NCI-H187 treated with DMSO at 0.1 percent for 48 hours (cell line): ENCODE measurements around the gene TRAPPC8.
"Not testable (repeated sequence)": the region's sequence is repeated elsewhere in the genome, so short reads cannot be mapped to it uniquely, and the experiment has no call there.

Source experiments
- DNase-seq: peaks from one replicate; lab custom pipeline; 2025; lab: John Stamatoyannopoulos, UW

TRAPPC8 gene

DNA sequence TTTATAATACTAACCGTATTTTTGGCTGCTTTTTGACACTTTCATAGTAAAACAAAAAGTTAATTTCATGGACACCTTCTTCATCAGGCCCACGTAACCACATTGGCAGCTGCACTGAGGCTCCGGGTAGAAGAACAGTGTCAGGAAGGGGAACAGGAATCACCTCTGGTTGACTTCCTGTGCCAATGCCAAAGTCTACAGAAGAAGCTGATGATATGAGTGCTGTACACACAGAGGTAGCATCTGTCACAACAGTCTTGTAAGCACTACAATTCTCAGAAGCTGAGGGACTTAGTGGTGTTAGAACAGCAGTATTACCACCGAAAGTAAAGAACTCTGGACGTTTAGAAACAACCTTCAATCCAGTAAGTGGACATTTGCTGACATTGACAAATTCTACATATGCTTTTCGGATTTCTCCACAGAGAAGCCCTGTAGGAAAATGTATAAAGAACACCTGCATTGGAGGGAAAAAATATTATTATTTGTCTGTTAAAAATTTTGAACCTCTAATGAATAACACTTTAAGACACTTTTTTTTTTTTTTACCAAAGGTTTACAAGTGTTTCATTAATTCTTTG is 85.3 kb downstream of the TRAPPC8 start:
- DNase-seq, result no peak

DNA sequence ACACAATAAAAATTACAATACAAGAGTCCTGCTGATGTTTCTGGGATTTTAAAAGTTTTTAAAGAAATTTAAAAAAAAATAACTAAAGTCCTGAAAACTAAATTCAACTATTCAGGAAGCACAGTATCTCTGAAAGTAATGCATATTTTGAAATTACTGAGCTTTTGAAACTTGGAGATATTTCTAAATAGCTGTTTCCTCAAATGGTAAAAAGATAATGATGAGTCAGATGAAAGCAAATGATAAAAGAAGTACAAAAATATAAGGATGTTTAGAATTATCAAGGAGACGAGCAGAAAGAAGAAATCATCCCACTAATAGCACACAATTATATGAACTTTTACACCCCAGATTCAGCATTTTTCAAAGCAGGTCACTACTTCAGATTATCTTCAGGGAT is 92.1 kb downstream of the TRAPPC8 start:
- DNase-seq, result no peak

DNA sequence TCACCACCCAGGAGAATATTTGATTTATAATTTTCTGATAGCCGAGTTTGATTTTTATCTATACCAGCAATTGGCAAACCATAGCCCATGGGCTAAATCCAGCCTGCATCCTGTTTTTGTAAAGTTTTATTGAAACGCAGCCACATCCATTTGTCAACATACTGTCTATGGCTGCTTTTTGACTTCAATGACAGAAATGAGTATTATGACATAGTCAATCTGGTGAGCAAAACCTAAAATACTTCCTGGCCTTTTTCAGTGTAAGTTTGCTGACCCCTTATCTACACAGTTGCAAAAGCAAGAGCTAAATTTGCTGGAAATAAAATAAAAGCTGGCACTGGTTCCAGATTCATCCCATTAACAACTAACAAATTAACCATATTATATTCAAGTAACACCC is 102.4 kb downstream of the TRAPPC8 start:
- DNase-seq, result no peak

DNA sequence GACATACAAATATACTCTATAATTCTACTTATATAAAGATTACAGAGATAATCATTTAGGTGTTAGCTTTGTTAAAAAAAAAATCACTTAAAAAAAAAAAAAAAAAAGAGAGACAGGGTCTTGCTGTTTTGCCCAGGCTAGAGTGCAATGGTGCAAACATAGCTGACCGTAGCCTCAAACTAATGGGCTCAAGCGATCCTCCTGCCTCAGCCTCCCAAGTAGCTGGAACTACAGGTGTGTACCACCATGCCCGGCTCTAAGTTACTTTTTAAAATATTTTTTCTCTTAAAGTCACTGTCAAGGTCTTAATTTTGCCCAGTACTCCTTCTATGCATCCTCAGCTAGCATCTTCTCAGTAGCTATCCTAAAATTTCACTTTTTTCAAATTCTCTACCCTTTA is 105.0 kb downstream of the TRAPPC8 start:
- no peak for DNase-seq

DNA sequence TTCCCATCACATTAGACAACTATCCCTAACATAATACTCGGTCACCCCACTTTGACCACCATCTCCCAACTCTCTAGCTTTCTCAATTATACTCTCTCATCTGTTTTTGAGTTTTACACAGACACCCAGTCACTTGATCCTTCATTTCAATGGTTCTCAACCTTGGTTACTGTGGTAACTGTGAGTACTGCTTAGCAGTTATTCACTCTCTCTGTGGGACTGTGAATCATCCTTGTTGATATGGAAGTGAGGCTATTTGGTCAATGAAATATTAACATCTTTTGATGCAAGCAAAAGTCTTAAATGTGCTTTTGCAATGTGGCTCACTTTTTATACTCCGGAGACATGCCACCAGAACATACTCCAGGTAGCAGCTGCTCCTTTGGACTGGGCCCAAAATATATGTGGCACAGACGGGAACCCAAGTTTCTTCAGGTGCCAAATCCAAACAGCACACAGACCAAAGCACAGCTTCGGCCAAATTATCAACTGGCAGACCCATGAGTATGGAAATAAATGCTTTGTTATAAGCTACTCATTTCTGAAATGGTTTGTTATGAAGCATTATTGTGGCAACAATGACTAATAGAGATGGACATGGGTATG is 107.3 kb downstream of the TRAPPC8 start:
- no peak for DNase-seq

DNA sequence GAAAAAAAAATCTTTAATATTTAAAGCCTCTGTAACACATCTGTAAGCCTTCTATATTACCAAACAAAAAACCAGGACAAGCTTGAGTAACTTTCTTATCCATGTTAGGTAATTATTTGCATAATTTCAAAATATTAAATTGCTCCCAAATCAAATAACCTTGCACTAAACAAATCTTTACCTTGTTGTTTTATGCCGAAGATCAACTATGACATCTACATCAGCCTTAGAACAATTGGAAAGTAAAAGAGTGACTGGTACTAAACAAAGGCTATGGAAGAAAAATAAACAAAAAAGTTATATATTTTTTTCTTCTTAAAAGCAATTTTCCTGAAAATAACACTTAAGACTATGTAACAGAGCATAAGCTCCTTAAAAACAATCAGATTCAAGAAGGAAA is 111.0 kb downstream of the TRAPPC8 start:
- no peak for DNase-seq

DNA sequence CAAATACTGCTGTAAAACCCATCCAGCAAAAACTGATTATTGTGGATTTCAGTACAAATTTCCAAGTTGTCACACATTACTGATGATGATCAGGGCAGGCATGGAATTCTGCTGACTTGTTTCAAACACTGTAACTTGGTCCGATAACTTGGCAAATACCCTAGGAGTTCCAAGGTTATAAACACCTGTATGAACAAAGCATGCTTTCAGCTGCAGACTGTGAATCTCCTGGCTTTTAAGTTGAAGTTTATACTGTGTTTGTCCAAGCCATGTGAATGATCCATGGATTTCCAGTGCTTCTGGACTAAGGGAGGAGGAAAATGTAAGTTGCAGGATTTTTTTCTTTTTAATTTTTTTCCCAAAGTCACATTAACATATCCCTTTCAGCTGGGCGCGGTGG is 112.2 kb downstream of the TRAPPC8 start:
- no peak for DNase-seq

DNA sequence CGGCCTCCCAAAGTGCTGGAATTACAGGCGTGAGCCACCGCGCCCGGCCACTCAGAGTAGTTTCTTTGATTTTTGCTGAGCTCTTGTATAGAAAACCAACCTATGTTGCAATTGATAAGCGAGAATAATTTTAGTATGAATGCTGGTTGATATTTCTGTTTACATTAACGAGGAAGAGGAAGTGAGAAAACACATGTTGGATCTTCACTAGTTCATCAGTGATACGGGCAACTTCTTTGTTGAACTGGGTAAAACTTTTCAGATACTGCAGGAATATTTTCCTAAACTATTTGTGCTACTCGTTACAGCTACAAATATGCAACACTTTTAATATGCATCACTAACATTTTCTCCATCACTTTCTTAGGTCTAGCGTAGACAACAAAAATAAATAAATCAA is 114.3 kb downstream of the TRAPPC8 start:
- no peak for DNase-seq

DNA sequence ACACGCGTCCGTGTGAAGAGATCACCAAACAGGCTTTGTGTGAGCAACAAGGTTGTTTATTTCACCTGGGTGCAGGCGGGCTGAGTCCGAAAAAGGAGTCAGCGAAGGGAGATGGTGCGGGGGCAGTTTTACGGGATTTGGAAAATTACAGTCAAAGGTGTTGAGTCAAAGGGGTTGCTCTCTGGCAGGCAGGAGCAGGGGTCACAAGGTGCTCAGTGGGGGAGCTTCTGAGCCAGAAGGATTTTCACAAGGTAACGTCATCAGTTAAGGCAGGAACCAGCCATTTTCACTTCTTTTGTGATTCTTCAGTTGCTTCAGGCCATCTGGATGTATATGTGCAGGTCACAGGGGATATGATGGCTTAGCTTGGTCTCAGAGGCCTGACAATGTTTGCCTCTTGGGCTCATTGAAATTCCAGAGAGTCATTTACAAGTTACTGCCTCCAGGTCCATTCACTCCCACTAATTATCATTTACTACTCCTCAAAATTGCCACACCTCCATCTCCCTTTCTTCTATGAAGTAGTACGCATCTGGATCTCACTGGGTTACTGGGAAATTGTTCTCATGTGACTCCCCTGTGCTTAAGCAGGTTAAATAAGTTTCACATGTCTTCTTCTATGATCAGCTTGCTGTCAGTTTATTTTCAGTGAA is 116.1 kb downstream of the TRAPPC8 start:
- not testable (repeated sequence) for DNase-seq

DNA sequence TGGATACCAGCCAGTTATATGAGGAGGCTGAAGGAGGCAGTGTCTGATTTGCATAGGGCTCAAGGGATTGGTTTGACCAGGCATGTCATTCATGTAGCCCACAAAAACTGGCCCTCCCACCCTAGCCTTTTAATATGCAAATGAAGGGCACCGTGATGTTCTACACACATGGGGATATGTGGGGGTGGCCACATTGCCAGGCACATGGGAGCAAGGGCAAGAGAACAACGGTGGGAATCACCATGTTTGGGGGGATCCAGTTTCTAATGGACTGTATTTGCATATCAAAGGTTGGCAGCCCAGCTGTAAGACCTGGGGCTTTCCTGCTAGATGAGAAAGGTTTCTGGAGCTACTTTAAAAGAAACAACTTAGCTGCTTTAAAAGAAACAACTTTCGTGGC is 117.2 kb downstream of the TRAPPC8 start:
- DNase-seq, result no peak

DNA sequence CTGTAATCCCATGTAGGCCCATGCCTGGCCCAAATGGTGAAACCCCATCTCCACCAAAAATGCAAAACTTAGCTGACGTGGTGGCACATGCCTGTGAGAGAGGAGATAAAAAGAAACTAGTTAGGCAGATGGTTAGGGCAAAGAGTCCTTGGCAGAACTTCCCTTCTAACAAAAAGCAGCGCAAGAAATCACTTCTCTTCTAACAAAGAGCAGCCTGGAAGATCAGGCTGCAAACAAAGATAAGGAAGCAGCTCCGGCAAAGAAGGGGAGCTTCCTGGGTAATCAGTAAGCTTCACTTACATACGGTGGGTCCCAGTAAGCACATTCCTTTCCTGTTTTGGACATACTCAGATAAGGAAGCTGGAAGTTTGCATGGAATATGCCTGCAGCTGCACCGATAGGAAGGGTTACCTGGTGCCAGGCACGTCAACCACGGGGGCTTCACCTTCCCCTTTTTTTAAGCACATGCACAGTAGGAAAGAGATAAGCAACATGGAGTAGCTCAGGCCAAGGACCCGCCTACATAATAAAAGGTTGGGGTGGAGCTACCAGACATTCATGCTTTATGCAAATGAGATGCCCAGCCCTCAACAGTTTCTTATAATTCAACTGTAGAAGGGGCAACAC is 121.3 kb downstream of the TRAPPC8 start:
- no peak for DNase-seq

DNA sequence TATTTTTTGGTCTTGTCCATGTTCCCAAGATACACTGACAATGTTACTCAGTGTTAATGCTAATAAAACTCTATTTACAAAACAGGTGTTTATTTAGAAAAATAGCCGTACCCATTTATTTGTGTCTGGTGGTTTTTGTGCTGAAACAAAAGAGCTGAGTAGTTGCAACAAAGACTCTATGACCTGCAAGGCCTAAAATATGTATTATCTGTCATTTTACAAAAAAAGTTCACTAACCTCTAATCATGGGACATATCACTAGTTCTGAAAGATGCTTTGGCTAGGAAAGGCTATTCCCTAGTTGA is 123.1 kb downstream of the TRAPPC8 start:
- DNase-seq, result no peak

DNA sequence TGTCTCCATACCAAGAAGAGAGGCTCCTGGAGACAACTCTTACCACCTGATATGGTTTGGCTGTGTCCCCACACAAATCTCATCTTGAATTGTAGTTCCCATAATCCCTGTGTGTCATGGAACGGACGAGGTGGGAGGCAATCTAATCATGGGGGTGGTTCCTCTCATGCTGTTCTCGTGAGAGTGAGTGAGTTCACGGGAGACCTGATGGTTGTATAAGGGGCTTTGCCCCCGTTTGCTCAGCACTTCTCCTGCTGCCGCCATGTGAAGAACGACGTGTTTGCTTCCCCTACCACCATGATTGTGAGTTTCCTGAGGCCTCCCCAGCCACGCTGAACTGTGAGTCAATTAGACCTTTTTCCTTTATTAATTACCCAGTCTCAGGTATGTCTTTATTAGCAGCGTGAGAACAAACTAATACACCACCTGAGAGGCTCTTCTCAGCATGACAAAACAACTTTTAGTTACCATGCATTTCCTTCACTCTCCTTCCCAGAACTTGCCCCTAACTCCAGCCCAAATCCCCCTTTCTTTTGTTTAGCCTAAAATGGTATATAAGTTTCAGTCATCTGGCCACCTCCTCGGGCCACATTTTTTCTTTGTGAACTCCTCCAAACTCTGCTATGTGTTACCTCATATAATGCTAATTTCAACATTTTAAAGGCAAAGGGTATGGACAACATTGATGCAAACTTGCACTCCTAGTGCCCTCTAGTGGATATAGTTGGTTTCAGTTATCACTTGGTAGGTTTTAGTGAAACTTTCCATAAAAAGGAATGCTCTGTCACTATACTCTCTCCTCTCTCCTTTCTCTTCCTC is 123.6 kb downstream of the TRAPPC8 start:
- no peak for DNase-seq

DNA sequence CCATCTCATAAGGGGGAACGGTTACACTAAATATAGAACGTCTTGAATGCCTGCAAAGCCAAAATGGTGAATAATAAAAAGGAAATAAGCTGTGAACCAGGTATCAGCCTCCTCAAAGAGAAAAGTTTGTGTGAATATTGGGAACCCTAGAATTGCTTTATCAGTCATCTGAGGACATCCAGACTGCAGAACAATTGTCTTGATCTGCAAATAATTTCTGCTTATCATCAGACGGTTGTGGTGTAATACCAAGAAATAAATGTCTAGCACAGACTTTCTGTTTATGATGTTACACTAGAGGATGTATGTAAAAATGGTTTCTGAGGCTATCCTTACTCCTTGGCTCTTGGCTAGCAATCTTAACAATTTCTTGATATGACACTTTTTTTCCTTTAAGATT is 128.8 kb downstream of the TRAPPC8 start:
- no peak for DNase-seq

DNA sequence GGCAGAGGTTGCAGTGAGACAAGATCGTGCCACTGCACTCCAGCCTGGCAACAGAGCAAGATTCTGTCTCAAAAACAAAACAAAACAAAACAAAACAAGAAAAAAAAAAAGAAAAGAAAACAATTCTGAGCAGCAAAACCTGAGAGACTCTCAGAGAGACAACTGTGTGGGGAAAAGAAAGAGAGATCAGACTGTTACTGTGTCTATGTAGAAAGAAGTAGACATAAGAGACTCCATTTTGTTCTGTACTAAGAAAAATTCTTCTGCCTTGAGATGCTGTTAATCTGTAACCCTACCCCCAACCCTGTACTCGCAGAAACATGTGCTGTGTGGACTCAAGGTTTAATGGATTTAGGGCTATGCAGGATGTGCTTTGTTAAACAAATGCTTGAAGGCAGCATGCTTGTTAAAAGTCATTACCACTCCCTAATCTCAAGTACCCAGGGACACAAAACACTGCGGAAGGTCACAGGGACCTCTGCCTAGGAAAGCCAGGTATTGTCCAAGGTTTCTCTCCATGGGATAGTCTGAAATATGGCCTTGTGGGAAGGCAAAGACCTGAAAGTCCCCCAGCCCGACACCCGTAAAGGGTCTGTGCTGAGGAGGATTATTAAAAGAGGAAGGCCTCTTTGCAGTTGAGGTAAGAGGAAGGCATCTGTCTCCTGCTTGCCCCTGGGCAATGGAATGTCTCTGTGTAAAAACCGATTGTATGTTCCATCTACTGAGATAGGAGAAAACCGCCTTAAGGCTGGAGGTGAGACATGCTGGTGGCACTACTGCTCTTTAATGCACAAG is 132.4 kb downstream of the TRAPPC8 start:
- DNase-seq, result not testable (repeated sequence)

DNA sequence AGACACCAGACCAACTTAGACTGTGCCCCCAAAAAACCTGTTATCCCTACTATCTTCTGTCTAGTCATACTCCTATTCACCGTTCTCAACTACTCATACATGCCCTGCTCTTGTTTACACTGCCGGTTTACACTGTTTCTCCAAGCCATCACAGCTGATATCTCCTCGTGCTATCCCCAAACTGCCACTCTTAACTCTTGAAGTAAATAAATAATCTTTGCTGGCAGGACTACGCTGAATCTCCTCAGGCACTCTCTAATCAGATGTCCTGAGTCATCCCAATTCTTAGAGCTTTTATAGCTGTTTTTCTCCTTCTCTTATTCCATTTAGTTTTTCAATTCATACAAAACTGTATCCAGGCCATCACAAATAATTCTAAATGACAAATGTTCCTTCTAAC is 133.9 kb downstream of the TRAPPC8 start:
- DNase-seq, result not testable (repeated sequence)

DNA sequence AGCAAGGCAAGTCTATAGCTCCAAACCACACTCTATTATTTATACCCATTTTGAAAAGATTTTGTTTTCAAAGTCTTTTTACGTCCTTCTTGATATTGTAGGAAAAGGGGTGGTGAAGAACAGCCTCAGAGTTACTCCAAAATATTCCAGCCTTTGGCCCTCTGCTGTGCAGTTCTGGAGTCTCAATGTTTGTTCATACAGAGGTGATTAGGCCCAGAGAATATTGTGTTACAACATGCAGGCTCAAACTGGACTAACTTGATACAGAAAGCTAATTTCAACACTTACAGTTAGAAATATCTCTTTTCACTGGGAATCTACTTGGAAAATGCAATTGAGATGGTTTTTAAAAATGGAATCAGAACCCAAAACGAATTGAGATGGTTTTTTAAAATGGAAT is 141.8 kb downstream of the TRAPPC8 start:
- no peak for DNase-seq

DNA sequence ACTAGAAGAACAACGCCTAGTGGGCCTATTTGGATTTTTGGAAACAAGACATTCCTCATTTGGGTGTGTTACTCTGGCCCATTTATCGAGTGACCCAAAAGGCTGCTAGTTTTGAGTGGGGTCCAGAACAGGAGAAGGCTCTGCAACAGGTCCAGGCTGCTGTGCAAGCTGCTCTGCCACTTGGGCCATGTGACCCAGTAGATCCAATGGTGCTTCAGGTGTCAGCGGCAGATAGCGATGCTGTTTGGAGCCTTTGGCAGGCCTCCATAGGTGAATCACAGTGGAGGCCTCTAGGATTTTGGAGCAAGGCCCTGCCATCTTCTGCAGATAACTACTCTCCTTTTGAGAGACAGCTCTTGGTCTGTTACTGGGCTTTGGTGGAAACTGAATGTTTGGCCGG is 143.7 kb downstream of the TRAPPC8 start:
- DNase-seq, result not testable (repeated sequence)

DNA sequence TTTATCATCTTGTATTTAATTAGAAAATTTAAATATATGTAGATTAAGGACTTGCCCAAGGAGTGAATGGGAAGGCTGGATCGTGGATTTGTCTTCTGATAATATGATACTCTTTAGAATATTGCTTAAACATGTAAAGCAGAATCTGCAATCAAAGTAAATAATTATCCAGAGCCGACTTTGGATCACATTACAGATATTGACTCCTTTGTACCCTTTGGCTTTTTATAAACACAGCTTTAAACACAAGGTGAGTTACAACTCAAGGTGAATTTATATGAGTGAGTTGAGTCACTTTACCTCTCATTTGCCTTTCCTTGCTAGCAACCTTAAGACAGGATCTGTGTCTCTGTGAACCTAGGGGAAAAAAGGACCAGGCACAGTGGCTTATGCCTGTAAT is 144.5 kb downstream of the TRAPPC8 start:
- DNase-seq, result no peak

DNA sequence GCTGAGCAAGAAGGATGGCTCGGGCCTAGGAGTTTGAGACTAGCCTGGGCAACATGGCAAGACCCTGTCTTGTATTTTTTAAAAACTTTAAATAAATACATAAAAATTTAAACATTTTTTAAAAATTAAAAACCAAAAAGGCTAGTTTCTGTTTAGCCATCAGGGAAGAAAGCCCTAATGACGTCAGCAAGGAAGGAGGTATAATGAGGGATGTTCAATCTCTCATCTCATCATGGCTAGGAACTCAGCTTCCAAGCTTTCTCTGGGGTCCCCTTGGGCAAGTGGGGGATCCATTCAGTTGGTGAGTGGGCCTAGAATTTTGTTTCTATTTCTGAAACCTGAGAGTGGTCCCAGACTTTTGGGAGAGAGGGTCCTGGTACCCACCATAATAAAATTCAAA is 147.2 kb downstream of the TRAPPC8 start:
- DNase-seq, result no peak

DNA sequence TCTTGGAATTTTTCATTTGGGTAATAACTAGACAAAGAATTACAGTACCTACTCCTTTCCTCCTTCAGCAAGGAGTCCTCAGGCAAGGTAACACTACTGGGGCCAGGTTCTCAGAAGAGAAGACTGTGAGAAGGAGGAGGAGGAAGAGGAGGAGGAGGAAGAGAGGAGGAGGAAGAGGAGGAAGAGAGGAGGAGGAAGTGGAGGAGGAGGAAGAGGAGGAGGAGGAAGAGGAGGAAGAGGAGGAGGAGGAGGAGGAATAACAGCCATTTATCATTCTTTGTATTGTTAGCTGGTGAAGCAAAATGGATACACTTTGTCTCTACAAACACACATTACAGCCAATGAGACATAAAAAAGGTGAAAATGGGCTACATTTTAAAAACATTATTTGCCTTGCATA is 149.4 kb downstream of the TRAPPC8 start:
- no peak for DNase-seq

DNA sequence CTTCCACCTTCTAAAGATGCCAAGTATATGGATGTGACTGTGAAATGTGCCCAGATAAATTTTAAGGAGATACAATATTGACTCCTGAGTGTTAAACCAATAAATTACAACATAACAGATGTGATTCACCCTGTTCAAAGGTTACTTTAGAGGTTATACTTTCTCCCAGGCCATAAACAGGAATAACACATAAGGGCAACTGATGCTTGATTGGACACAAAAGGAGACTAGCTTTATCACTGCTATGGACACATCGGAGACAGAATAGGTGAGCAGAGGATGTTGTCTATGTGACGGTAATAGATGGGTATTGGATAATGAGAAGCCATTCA is 150.4 kb downstream of the TRAPPC8 start:
- DNase-seq, result no peak
